Measurements from ENCODE around the gene CHST8. TPM values are rescaled to one million over a fixed set of nuclear protein-coding genes. Genes with fewer than 3 reads are reported as not detected.

CHST8 gene
- total and polyA plus RNA-seq, 2 donors: 0.23 to 0.47 TPM

DNA sequence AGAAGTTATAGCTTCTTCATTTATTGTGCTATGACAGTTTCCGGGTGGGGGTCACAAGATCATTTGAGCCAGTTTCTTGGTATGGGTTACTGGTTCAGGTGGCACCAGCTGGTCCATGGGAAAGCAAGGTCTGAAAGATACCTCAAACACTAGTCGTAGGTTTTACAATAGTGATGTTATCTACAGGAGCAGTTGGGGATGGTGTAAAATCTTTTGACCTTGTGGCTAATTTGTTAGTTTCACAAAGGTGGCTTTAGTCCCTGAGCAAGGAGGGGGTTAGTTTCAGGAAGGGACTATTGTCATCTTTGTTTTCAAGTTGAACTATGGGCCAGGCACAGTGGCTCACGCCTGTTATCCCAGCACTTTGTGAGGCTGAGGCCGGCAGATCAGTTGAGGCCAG lies 24.6 kb downstream of the CHST8 start:
- WGBS: 93% methylated on average over 4 of the region's 4 CpGs
- no peak for DNase-seq (ENCODE audit: low read depth in 6 of 9, low spot score in 9 of 9)

DNA sequence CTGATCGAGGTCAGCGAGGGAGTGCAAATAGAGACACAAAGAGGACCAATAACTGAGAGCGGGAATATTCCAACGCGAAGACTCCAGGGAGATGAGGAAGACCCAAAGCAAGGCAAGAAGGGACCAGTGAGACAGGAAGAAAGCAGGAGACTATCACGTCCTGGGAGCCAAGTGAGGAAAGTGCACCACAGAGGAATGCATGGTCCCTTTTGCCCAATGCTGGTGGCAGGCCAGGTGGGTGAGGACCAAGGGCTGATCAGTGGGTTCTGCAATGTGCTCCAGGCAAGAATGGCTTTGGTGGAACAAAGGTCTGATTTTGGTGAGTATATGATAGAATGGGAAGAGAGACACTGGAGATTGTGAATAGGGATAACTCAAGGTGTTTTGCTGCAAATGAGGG lies 25.4 kb downstream of the CHST8 start:
- H3K9me3 ChIP-seq (ENCODE audit: control insufficient read depth in 2 of 2, insufficient read depth in 1 of 2, low read length in 1 of 2): no peaks in the 10 kb centered on the region
- H3K27ac ChIP-seq (ENCODE audit: low read depth in 1 of 2, low read length in 1 of 2): no peak overlapping the region
- 83% methylated on average over 6 of the region's 6 CpGs for WGBS
- no peaks in the 10 kb centered on the region for H3K27me3 ChIP-seq (ENCODE audit: control insufficient read depth in 2 of 2, insufficient read depth in 1 of 2, low read length in 1 of 2)
- no peaks in the 10 kb centered on the region for H3K4me1 ChIP-seq (ENCODE audit: control insufficient read depth in 2 of 2, insufficient read depth in 2 of 2, low read length in 2 of 2)
- H3K36me3 ChIP-seq (ENCODE audit: control insufficient read depth in 2 of 2, insufficient read depth in 2 of 2, low read length in 1 of 2): no peaks in the 10 kb centered on the region
- H3K4me3 ChIP-seq (ENCODE audit: low read length in 2 of 2): no peak overlapping the region
- DNase-seq (ENCODE audit: low read depth in 6 of 9, low spot score in 9 of 9): no peak

More for the DNA sequence above, 24.6 kb downstream of the CHST8 start:
- Histone ChIP-seq H3K4me3 (ENCODE audit: low read length in 2 of 2) (no peak overlapping the region), H3K4me1 (ENCODE audit: control insufficient read depth in 2 of 2, insufficient read depth in 2 of 2, low read length in 2 of 2) (no peaks in the 10 kb centered on the region), H3K27ac (ENCODE audit: low read depth in 1 of 2, low read length in 1 of 2) (no peak overlapping the region), H3K36me3 (ENCODE audit: control insufficient read depth in 2 of 2, insufficient read depth in 2 of 2, low read length in 1 of 2) (no peaks in the 10 kb centered on the region), H3K9me3 (ENCODE audit: control insufficient read depth in 2 of 2, insufficient read depth in 1 of 2, low read length in 1 of 2) (no peaks in the 10 kb centered on the region), H3K27me3 (ENCODE audit: control insufficient read depth in 2 of 2, insufficient read depth in 1 of 2, low read length in 1 of 2) (no peaks in the 10 kb centered on the region)

DNA sequence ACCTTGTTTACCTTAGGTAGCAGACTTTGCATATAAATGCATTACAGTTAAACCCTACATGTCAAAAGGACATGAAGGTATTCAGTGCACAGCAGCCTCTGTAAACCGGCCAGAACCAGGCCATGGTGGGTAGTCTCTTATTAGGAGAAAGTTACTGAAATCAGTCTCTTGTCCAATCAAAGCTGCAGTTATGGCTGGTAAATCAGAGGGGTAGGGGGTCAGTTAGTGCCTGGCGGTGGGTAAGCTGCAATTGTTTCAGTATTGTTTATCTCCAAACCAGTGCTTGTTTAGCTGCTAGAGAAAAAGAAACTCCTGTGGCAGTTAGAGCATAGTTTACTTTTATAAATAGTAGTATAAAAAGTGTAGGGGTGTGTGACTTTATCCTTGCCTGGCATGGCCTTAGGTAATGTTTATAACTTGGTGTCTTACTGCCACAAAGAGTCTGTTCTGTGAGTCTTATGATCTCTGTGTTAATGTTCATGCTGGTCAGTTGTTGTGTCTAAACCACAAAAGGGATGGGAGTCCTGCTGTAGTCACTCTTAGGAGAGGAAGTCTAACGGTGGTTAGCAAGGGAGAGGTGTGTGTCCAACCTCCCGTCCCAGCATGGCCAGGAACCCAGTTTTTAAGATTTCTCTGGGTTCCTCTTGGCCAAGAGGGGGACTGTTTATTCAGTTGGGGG lies 28.0 kb downstream of the CHST8 start:
- no peak for DNase-seq (ENCODE audit: low read depth in 6 of 9, low spot score in 9 of 9)
- no peaks in the 10 kb centered on the region for H3K4me1 ChIP-seq (ENCODE audit: control insufficient read depth in 2 of 2, insufficient read depth in 2 of 2, low read length in 2 of 2)
- WGBS: 52% methylated on average over 4 of the region's 4 CpGs

DNA sequence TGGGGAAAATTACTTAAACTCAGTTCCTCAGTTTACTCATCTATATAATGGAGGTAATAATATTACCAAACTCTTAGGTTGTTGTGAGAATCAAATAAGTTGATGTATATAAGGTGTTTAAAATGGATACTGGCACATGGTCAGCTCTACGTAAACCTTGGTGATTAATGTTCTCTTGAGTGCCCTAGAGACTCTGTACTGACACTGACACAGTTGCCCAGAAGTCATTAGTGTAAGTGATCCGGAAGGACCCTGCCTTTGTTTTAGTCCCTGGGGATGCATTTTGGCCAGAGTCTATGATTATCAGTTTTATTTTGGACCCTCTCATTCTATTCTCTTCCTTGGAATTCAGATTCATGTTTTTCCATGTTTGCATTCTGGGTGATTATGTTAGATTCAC lies 31.9 kb downstream of the CHST8 start:
- 87% methylated on average over 2 of the region's 2 CpGs for WGBS
- Histone ChIP-seq H3K36me3 (ENCODE audit: control insufficient read depth in 2 of 2, insufficient read depth in 2 of 2, low read length in 1 of 2) (no peaks in the 10 kb centered on the region), H3K4me3 (ENCODE audit: low read length in 2 of 2) (no peak overlapping the region), H3K9me3 (ENCODE audit: control insufficient read depth in 2 of 2, insufficient read depth in 1 of 2, low read length in 1 of 2) (no peaks in the 10 kb centered on the region), H3K27ac (ENCODE audit: low read depth in 1 of 2, low read length in 1 of 2) (no peak overlapping the region), H3K27me3 (ENCODE audit: control insufficient read depth in 2 of 2, insufficient read depth in 1 of 2, low read length in 1 of 2) (no peaks in the 10 kb centered on the region), H3K4me1 (ENCODE audit: control insufficient read depth in 2 of 2, insufficient read depth in 2 of 2, low read length in 2 of 2) (no peaks in the 10 kb centered on the region)
- DNase-seq (ENCODE audit: low read depth in 6 of 9, low spot score in 9 of 9): no peak

More for the DNA sequence above, 28.0 kb downstream of the CHST8 start:
- Histone ChIP-seq H3K36me3 (ENCODE audit: control insufficient read depth in 2 of 2, insufficient read depth in 2 of 2, low read length in 1 of 2) (no peaks in the 10 kb centered on the region), H3K4me3 (ENCODE audit: low read length in 2 of 2) (no peak overlapping the region), H3K27me3 (ENCODE audit: control insufficient read depth in 2 of 2, insufficient read depth in 1 of 2, low read length in 1 of 2) (no peaks in the 10 kb centered on the region), H3K9me3 (ENCODE audit: control insufficient read depth in 2 of 2, insufficient read depth in 1 of 2, low read length in 1 of 2) (no peaks in the 10 kb centered on the region), H3K27ac (ENCODE audit: low read depth in 1 of 2, low read length in 1 of 2) (no peak overlapping the region)

- 77% methylated on average over 7 of the region's 7 CpGs for WGBS
- Histone ChIP-seq H3K4me1 (ENCODE audit: control insufficient read depth in 2 of 2, insufficient read depth in 2 of 2, low read length in 2 of 2) (no peaks in the 10 kb centered on the region), H3K4me3 (ENCODE audit: low read length in 2 of 2) (no peak overlapping the region), H3K27me3 (ENCODE audit: control insufficient read depth in 2 of 2, insufficient read depth in 1 of 2, low read length in 1 of 2) (no peaks in the 10 kb centered on the region), H3K9me3 (ENCODE audit: control insufficient read depth in 2 of 2, insufficient read depth in 1 of 2, low read length in 1 of 2) (no peaks in the 10 kb centered on the region), H3K27ac (ENCODE audit: low read depth in 1 of 2, low read length in 1 of 2) (no peak overlapping the region), H3K36me3 (ENCODE audit: control insufficient read depth in 2 of 2, insufficient read depth in 2 of 2, low read length in 1 of 2) (no peaks in the 10 kb centered on the region)
- no peak for DNase-seq (ENCODE audit: low read depth in 6 of 9, low spot score in 9 of 9)
These were observed 33.2 kb downstream of the CHST8 start for GRCh38 chr19:33654840-33655508.

DNA sequence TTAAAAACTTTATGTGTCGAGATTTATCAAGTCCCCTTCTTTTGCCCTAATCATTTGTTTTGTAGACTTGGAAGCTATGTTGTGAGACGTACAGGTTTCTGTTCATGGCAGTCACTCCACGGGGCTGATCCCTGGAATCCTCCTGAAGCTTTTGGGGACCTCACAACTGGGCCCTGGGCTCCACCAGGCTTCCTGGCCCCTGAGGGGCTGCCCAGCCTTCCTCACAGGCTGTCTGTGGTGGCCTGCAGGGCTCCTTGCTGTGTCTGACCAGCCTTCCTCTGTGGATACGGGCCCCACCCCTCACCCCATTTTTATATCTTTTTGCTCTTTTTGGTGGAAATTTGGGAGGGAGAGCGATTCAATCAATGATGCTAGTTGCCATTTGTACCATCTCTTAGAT lies 38.1 kb downstream of the CHST8 start:
- no peak overlapping the region for H3K4me3 ChIP-seq (ENCODE audit: low read length in 2 of 2)
- WGBS: 95% methylated on average over 5 of the region's 5 CpGs
- H3K4me1 ChIP-seq (ENCODE audit: control insufficient read depth in 2 of 2, insufficient read depth in 2 of 2, low read length in 2 of 2): no peaks in the 10 kb centered on the region
- no peak for DNase-seq (ENCODE audit: low read depth in 6 of 9, low spot score in 9 of 9)
- no peak overlapping the region for H3K27ac ChIP-seq (ENCODE audit: low read depth in 1 of 2, low read length in 1 of 2)
- H3K36me3 ChIP-seq (ENCODE audit: control insufficient read depth in 2 of 2, insufficient read depth in 2 of 2, low read length in 1 of 2): no peaks in the 10 kb centered on the region
- no peaks in the 10 kb centered on the region for H3K27me3 ChIP-seq (ENCODE audit: control insufficient read depth in 2 of 2, insufficient read depth in 1 of 2, low read length in 1 of 2)
- no peaks in the 10 kb centered on the region for H3K9me3 ChIP-seq (ENCODE audit: control insufficient read depth in 2 of 2, insufficient read depth in 1 of 2, low read length in 1 of 2)

- no peak for DNase-seq (ENCODE audit: low read depth in 6 of 9, low spot score in 9 of 9)
- no peaks in the 10 kb centered on the region for H3K4me1 ChIP-seq (ENCODE audit: control insufficient read depth in 2 of 2, insufficient read depth in 2 of 2, low read length in 2 of 2)
- H3K36me3 ChIP-seq (ENCODE audit: control insufficient read depth in 2 of 2, insufficient read depth in 2 of 2, low read length in 1 of 2): no peaks in the 10 kb centered on the region
- H3K9me3 ChIP-seq (ENCODE audit: control insufficient read depth in 2 of 2, insufficient read depth in 1 of 2, low read length in 1 of 2): no peaks in the 10 kb centered on the region
- H3K27ac ChIP-seq (ENCODE audit: low read depth in 1 of 2, low read length in 1 of 2): no peak overlapping the region
- H3K4me3 ChIP-seq (ENCODE audit: low read length in 2 of 2): no peak overlapping the region
- WGBS: 78% methylated on average over 11 of the region's 11 CpGs
- H3K27me3 ChIP-seq (ENCODE audit: control insufficient read depth in 2 of 2, insufficient read depth in 1 of 2, low read length in 1 of 2): no peaks in the 10 kb centered on the region
These were observed 38.8 kb downstream of the CHST8 start for GRCh38 chr19:33660410-33661124.

- H3K4me3 ChIP-seq (ENCODE audit: low read length in 2 of 2): no peak overlapping the region
- no peak for DNase-seq (ENCODE audit: low read depth in 6 of 9, low spot score in 9 of 9)
- 90% methylated on average over 7 of the region's 7 CpGs for WGBS
- H3K36me3 ChIP-seq (ENCODE audit: control insufficient read depth in 2 of 2, insufficient read depth in 2 of 2, low read length in 1 of 2): no peaks in the 10 kb centered on the region
- no peak overlapping the region for H3K27ac ChIP-seq (ENCODE audit: low read depth in 1 of 2, low read length in 1 of 2)
- no peaks in the 10 kb centered on the region for H3K9me3 ChIP-seq (ENCODE audit: control insufficient read depth in 2 of 2, insufficient read depth in 1 of 2, low read length in 1 of 2)
- H3K4me1 ChIP-seq (ENCODE audit: control insufficient read depth in 2 of 2, insufficient read depth in 2 of 2, low read length in 2 of 2): no peaks in the 10 kb centered on the region
- H3K27me3 ChIP-seq (ENCODE audit: control insufficient read depth in 2 of 2, insufficient read depth in 1 of 2, low read length in 1 of 2): no peaks in the 10 kb centered on the region
These were observed 39.6 kb downstream of the CHST8 start for GRCh38 chr19:33661336-33661735.

DNA sequence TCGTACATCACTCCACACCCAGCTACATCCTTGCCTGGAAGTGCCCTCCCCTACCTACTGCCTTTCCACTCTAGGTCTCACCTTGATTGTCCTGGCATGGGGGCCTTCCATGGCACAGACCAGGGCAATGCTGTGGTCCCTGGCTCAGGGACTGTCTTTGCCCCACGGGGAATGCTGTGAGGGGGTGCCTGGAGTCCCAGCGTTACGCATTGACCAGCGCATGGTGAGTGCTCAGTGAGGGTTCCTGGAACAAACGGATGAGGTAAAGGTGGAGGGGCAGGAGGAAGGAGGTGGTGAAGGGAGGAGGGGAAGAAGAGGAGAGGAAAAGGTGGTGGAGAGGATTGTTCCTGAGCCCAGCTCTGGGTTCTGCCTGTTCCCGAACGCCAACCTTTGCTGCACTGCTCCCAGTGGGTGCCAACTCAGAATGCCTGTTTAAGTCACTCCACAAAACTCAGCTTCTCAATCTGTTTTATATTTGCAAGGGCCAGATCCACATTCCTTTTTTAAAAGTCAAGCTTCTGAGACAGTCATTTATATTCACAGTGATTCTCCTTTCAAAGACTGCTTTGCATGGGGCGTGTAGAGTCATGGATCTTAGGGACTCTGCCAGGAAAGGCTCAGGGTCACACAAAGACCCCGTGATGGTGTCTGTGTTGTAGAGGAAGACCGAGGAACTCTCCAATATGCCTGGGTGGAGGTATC lies 40.8 kb downstream of the CHST8 start:
- DNase-seq (ENCODE audit: low read depth in 6 of 9, low spot score in 9 of 9): no peak
- no peaks in the 10 kb centered on the region for H3K4me1 ChIP-seq (ENCODE audit: control insufficient read depth in 2 of 2, insufficient read depth in 2 of 2, low read length in 2 of 2)
- no peak overlapping the region for H3K27ac ChIP-seq (ENCODE audit: low read depth in 1 of 2, low read length in 1 of 2)
- H3K9me3 ChIP-seq (ENCODE audit: control insufficient read depth in 2 of 2, insufficient read depth in 1 of 2, low read length in 1 of 2): no peaks in the 10 kb centered on the region
- H3K36me3 ChIP-seq (ENCODE audit: control insufficient read depth in 2 of 2, insufficient read depth in 2 of 2, low read length in 1 of 2): no peaks in the 10 kb centered on the region
- WGBS: 79% methylated on average over 11 of the region's 11 CpGs
- H3K4me3 ChIP-seq (ENCODE audit: low read length in 2 of 2): no peak overlapping the region
- H3K27me3 ChIP-seq (ENCODE audit: control insufficient read depth in 2 of 2, insufficient read depth in 1 of 2, low read length in 1 of 2): no peaks in the 10 kb centered on the region
